CD1c-positive myeloid dendritic cell (primary cell): ENCODE results near the gene CHRNA4.
"Not testable (repeated sequence)": the region's sequence is repeated elsewhere in the genome, so short reads cannot be mapped to it uniquely, and the experiment has no call there.

ENCODE experiments used
- DNase-seq: peaks from one replicate; pipeline ENCODE4 v3.0.0-alpha.2; 2016; ENCODE audit errors: extremely low spot score

The CHRNA4 gene

DNA sequence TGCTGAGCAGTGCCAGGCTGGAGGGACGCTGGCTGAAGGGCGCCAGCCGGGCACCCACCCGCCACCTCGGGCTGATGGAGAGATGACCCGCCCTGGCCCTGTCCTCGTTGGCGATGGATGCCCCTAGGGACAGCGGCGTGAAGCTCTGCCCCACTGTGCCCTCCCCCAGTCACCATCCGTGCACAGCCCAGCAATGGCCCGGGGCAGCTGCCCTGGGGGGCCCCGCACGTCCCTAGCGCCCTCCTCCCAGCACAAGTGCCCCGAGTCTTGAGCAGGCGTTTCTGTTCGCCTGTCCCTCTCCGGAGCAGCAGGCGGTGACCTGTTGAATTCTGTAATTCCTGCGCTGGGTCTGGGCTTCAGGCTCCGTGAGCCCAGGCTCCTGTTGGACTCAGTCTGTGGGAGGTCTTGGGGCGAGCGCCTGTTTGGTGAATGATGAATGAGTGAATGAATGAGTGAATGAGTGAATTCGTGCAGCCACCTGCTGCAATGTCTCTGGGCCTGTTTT lies 36.8 kb upstream of the CHRNA4 start:
- no peak for DNase-seq

DNA sequence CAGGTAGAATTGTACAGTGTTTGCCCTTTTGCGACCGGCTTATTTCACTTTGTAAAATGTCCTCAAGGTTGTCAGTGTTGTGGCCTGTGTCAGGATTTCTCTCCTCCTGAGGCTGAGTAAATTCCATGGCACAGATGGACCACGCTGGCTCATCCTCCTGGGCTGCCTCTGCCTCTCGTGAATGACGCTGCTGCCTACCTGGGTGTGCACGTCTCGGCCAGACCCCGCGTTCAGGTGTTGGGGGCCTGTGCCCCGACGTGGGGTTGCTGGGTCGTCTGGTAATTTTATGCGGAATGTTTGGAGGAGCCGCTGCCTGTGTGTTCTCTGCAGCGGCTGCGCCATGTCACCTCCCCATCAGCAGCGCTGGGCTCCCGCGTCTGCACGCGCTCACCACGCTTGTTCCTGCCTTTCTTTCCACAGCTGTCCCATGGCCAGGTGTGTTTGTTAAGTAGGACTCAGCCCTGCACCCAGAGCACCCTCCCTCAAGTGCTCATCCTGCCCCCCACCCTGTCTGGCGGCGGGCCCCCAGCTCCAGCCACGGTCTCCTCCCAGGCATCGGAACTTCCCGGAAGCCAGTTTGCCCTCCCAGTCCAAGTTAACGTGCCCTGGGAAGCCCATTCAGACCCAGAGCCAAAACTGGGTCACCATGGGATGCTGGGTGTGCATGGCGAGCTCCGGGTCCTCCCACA lies 36.1 kb upstream of the CHRNA4 start:
- DNase-seq, result no peak

DNA sequence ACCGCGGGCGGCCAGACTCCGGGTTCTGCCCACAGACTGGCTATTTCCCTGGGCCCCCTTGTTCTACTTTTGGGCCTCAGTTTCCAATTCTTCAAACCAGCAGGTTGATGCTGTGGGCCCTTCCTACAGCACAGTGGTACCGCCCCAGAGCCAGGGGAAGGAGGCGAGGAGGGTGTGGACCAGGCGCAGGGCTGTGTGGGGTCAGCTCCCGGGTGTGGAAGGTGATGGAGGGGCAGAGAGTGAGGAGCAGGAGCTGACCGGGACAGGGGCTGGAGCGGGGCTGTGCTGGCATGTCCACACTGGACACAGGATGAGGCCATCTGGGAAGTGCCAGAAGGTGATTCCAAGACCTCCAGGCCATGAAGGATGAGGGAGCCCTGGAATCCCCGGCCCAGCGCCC lies 35.2 kb upstream of the CHRNA4 start:
- no peak for DNase-seq

DNA sequence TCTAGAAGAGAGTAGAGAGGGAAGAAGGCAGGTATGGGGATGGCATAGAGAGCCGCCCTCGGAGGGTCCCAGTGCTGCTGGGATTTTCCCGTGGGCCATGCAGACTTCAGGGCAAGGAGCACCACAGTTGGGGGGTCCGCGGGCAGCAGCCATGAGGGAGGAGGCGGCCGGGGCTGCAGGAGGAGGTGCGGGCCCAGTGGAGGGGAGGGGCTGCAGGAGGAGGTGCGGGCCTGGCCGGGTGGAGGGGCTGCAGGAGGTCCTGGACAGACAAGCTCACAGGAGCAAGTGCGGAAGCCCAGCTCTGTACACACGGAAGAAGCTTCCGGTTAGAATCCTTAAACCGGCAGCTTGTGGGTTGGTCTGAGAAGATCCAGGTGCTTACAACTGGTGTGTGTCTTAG lies 34.6 kb upstream of the CHRNA4 start:
- DNase-seq, result no peak

DNA sequence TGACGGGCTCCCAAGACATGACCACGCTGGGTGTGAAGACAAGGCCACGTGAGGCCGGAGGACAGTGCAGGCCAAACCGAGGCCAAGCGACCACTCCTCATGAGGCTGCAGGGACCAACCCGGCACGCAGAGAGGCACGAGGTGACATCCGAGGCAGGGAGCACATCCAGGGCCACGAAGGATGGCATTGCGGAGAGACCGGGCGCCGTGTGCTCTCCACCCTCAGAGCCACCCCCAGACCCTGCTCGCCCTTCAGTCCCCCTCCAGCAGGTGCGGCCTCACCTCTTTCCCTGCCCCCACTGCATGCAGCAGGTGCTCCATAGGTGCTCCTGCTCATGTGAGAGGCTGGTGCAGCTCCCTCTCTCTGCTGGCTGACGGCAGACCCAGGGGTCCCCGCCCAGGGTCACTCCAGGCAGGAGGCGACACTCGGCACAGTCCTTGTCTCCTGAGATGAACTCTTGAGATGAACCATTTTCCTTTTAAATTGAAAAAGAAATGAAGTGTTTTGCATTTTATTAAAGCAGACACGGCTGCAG lies 33.8 kb upstream of the CHRNA4 start:
- no peak for DNase-seq

DNA sequence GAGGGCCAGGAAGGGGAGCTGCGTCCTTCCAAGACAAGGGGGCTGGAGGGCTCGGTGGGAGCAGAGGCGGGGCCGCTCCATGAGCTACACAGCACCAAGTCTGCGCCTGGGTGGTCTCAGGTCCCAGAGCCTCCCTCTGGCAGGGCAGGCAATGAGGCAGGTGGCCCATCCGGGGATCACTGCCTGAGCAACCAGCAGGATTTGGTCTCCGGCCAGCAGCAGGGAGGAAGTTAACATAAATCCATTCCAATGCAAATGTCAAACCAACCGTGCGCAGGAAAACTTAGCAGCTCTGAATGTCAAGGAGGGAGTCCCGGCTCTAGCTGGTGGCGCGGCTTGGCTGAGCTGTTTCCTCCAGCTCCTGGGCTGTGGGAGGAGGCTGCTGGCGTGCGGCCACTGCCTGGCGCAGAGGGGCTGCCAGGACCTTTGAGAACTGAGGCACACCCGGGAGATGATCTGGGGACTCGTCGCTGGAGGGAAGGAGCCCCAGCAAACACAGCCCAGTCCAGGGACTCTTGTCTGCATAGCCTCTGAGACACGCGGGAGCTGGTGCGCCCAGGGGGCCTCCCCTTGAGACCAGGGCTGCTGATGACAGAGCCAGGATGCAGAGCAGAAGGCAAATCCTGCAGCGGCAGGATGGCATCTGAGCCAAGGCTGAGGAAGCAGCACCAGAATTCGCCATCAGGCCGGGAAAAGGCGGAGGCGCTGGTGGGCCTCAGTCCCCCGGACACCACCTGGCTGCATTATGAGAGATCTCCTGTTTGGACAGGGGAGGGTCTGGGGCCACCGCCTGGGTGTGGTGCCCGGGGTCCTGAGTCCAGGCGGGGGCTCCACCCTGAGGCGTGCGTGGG lies 33.1 kb upstream of the CHRNA4 start:
- no peak for DNase-seq

DNA sequence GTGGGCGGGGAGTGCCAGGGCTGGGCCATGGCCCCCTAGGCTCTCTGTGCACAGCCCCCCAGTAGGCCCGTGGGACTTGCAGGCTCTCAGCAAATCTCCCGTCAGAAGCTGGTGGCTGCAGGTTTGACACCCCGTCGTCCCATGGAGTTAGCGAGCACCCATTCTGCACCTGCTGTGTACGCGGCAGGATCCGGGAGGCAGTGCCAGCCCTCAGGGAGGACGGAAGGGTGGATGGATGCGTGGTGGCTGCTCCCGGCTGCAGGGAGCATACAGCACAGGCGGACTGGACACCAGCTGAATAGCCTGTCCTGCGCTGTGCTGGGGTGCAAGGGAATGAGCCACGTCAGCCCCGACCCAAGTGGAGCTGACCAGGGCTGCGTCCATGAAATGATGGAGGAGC lies 32.4 kb upstream of the CHRNA4 start:
- DNase-seq, result no peak

DNA sequence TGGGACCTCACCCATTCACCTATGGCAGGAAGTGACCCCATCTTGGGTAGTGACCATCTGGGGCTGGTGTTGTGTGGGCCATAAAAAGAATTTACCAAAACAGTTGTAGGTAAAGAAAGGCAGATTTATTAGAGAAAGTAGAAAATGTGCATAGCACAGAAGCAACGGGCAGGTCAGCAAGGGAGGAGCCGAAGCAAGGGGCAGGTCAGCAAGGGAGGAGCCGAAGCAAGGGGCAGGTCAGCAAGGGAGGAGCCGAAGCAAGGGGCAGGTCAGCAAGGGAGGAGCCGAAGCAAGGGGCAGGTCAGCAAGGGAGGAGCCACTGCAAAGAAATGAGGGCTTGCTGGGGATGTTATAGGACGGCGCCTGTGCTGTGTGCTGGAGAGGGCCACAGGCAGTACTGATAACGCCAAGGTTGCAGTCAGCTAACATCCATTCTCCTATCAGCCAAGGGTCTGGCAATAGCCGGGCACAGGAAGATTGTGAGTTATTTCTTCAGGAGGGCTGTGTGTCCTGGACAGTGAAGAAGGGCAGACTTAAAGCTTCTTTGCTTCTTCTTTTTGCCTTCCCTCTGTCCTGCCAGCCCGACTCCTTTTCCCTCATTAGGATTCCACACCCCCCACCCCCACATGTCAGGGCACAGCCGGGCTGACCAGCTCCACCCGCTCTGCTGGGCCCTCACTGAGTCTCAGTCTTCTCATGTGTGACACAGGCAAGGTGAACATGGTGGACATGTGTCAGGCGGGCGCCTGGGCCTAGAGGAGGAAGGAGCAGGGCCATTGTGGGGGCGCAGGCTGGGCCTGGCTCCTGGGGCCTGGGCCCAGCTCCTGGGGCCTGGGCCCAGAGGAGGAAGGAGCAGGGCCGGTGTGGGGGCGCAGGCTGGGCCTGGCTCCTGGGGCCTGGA lies 31.6 kb upstream of the CHRNA4 start:
- no peak for DNase-seq

DNA sequence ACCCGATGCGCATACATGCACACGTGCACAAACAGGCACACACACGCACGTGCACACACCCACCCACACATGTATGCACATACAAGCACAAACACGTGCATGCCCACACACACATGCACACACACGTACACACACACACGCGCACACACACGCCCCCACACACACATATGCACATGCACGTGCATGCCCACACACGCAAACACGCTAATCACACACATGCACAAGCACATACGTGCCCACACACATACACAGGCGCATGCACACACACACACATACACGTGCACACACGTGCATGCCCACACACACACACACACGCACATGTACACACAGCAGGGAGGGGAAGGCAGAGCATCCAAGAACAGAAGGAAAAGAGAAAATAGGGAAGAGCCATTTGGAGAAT lies 26.8 kb upstream of the CHRNA4 start:
- DNase-seq, result no peak

DNA sequence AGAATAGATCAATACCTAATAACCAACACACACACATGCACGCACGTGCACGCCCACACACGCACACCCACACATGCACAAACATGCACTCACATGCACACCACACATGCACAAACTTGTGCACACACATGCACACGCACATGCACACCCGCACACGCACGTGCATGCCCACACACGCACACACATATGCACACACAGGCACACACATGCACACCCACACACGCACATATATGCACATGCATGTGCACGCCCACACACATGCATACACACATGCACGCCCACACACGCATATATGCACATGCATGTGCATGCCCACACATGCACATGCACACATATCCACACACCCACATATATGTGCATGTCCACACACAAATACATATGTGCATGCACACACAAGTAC lies 26.2 kb upstream of the CHRNA4 start:
- DNase-seq, result no peak

DNA sequence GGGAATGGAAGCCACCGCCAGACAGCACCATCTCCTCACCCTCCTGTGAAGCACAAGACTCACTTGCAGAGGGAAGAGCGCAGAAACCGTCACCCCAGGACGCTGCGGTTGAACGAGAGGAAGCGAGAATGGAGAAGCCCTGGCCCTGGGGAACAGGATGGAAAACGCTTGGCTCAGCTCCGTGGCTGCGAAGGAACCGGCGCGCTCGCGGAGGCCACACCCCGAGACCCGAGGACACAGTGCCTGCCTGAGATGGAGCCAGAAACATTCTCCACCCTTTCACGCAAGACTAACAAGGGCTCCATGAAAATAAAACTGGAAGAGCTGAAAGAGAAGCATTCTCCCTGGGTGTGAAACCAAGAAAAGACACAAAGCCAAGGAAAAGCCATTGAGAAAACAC lies 25.3 kb upstream of the CHRNA4 start:
- no peak for DNase-seq

DNA sequence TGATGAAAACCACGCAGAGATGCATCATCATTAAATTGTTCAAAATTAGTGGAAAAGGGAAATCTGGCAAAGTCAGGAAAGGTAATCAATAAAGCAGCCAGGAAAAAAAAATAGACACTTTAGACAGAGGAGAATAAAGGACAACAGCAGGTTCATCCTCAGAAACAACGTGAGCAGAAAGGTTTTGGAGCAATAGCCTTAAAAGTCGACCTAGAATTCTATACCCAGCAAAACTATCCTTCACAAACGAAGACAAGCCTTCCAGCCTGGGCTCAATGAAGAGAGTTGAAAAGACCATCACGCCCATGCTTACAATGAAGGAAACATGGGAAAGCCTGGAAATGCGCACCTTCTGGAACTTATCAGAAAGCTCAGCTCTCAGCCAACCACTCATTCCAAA lies 24.7 kb upstream of the CHRNA4 start:
- DNase-seq, result no peak

DNA sequence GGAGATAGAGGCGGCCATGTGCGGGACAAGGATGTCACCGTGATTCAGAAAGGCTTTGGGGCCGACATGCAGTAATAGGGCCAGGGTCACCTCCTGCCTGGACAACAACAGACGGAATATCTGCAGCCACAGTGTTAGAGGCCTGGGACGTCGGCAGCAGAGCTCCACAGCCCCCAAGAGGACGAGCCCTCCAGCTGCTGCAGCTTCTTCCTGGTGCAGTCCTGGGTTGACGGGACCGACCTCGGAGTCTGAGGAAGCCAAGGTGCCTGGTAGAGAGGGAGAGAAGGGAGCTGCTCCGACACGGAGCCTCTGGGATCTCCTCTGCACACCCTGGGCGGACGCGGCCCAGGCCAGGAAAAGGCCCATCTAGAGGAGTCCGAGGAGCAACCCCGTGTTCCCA lies 23.2 kb upstream of the CHRNA4 start:
- DNase-seq, result no peak

DNA sequence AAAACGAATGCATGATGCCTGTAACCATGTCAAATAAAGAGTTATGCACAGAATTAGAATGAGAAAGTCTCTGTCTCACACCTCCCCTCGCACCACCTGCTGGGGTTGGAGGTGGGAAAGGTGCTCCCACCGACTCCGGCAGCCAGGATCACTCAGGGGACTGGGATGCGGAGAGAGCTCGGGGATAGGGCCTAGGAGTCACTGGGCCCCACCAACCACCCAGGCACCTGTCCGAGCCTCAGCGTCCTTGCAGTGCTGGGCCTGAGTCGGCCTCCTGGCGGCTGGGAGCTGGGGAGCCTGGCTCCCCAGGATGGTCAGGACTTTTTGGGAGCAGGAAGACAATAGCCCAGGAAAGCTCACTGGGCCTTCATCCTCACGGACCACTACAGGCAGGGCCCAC lies 22.4 kb upstream of the CHRNA4 start:
- DNase-seq, result no peak

DNA sequence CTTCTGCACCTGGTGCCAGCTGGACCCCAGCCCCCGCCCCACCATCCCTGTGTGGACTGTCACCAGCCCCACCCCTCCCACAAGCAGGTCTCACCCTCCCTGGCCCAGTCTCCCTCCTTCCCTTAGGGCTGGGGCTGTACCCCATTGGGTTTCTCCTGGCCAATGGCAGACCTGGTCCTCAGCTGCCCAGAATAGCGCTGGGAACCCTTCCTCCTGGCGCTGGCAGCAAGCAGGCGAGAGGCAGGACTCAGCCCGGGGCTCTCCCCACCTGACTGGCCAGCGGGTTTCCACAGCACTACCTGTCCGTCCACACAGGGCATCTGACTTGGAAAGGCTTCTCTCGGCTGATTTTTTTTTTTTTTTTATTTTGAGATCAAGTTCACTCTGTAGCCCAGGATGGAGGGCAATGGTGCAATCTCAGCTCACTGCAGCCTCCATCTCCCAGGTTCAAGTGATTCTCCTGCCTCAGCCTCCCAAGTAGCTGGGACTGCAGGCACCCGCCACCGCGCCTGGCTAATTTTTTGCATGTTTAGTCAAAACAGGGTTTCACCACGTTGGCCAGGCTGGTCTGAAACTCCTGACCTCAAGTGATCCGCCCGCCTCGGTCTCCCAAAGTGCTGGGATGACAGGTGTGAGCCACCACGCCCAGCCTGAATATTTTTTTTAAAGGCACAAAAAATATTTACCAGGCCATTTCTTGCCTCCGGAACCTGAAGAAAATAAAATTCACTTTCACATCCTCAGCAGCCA lies 21.6 kb upstream of the CHRNA4 start:
- DNase-seq, result no peak

DNA sequence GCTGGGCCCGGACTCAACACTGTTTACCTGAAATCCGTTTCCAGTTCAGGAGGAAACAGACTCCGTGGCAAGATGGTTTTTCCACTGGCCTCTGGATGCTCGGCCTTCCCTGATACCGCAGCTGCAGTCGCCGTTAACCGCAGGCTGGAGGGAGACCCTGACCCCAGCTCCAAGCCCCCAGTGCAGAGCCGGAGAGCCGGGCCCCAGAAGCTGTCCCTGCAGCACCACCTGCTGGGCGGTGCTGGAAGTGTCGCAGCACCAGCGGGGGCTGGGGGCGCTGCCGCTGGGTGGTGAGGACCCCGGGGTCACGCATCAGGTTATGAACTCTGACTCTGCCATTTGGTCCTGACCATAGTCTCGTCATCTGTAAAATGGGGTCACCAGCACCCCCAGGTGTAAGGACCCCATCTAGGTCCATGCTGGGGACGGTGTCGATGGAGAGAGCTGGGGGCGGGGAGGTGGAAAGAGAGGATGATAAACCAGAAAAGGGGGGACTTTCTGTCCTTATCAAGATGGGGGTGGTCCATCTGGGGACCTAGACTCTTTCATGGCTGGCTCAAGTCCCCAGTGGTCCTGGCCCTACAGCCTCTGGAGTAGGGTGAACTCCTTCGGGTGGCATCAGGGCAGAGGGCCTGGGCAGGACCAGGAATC lies 20.8 kb upstream of the CHRNA4 start:
- DNase-seq, result peak; percentile 35

DNA sequence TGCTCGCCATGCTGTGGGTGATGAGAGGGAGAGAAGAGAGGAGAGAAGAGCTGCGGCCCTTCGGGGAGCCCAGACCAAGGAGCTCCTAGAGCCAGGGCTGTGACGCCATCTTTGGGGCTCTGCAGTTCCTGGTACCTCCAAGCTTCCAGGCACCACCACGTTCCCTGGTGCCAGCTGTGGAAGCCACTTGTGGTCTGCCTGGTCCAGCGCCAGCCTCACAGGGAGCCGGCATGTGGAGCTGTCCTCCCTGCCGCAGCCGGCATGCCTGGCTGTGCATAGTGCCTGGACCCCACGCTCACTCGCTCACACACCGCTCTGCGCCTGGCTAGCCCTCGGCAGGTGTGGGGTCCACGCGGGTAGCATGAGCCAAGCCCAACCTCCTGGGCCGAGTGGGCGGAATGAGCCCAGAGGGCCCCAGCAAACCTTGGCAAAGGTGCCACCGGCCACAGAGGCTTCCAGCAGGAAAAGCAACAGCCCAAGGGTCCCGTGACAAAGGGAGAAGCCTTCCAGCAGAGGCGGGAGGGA lies 19.3 kb upstream of the CHRNA4 start:
- DNase-seq, result no peak

DNA sequence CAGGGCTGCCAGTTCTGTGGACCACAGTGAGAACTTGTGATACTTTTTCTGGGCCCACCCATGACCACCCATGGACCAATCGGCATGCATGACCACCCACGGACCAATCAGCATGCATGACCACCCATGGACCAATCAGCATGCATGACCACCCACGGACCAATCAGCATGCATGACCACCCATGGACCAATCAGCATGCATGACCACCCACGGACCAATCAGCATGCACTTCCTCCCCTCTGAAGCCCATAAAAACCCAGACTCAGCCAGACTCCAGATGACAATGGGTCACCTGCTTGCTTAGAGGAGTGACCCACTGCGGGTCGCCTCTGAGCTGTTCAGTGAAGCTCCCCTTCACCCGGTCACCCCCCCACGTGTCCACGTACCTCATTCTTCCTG lies 18.7 kb upstream of the CHRNA4 start:
- not testable (repeated sequence) for DNase-seq

DNA sequence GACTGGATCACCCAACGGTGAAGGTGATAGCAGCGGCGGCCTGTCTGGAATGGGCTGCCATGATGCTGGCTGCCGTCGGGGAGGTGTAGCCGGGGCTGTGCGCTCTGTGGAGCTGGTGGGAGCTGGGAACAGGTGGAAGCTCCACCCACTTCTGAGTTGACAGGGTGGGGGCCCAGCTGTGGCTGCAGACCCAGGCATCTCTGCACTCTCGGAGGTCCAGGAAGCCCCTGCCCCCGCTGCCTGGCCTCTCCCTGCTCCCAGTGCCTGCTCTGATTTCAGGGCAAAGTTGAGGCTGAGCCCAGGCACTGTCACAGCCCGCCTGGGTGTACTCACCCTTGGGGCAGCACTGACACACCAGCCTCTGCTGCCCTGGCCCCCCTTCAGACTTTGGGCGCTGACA lies 18.1 kb upstream of the CHRNA4 start:
- DNase-seq, result no peak

DNA sequence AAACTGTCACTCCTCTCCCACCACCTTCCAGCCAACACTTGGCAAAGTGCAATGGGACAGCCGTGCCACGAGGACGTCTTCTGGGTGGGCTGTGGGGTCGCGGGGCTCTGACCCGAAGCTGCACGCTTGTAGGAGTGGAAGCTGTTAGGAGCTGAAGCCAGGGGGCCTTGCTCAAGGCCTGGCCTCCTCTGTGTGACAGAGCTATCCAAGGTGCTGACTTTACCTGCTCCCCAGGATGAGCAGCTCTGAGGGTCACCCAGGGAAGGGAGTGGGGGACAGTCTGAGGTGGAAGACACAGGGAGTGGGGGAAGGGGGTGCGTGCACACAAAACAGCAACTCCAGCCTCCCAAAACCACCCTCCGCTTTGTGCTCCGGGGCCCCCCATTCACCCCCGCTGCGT lies 17.5 kb upstream of the CHRNA4 start:
- no peak for DNase-seq
